SW 1271 (cell line): ENCODE results near the gene ZCCHC24.
"Not testable (repeated sequence)": the region's sequence is repeated elsewhere in the genome, so short reads cannot be mapped to it uniquely, and the experiment has no call there.

Source experiments
- DNase-seq, 2 experiments: peaks; one replicate each; lab custom pipeline; 2025; lab: John Stamatoyannopoulos, UW

Gene ZCCHC24

GRCh38 chr10:79346012-79346340 is 99.4 kb downstream of the ZCCHC24 start:
- DNase-seq = no peak

- no peak for DNase-seq
Observed at GRCh38 chr10:79345241-79346011, 100.0 kb downstream of the ZCCHC24 start.

- DNase-seq = no peak
Observed at GRCh38 chr10:79344502-79345195, 100.8 kb downstream of the ZCCHC24 start.

GRCh38 chr10:79342811-79343561 is 102.4 kb downstream of the ZCCHC24 start:
- no peak for DNase-seq

GRCh38 chr10:79342295-79342761 is 103.1 kb downstream of the ZCCHC24 start:
- no peak for DNase-seq

GRCh38 chr10:79340646-79341244 is 104.7 kb downstream of the ZCCHC24 start:
- DNase-seq = no peak

- DNase-seq = no peak
Observed at GRCh38 chr10:79339266-79339665, 106.2 kb downstream of the ZCCHC24 start.

- not testable (repeated sequence) for DNase-seq
Observed at GRCh38 chr10:79337783-79338469, 107.5 kb downstream of the ZCCHC24 start.

GRCh38 chr10:79336739-79337138 is 108.7 kb downstream of the ZCCHC24 start:
- DNase-seq = no peak

- DNase-seq = no peak
Observed at GRCh38 chr10:79336276-79336675, 109.1 kb downstream of the ZCCHC24 start.

- DNase-seq = no peak
Observed at GRCh38 chr10:79335470-79336235, 109.8 kb downstream of the ZCCHC24 start.

GRCh38 chr10:79335094-79335469 is 110.3 kb downstream of the ZCCHC24 start:
- no peak for DNase-seq

GRCh38 chr10:79334573-79334972 is 110.9 kb downstream of the ZCCHC24 start:
- DNase-seq = no peak

GRCh38 chr10:79333513-79333912 is 111.9 kb downstream of the ZCCHC24 start:
- peak in 1 of 2 experiments; percentile 14 for DNase-seq

- not testable (repeated sequence) for DNase-seq
Observed at GRCh38 chr10:79332610-79333315, 112.7 kb downstream of the ZCCHC24 start.
